ENCODE data around the gene ANK2. TPM values are rescaled to one million over a fixed set of nuclear protein-coding genes. Genes with fewer than 3 reads are reported as not detected.

ANK2 gene
- 10 to 100 TPM in 2 of 3 donors, 1 to 10 TPM in 1; 7.6 to 69.3 (median 21.0) TPM for total RNA-seq
- long read RNA-seq, donor 1, partial matches to known transcripts = 7 of 21 reads
- long read RNA-seq, donor 1, other reads (novel, unspliced or antisense) = 14 of 21 reads
- long read RNA-seq, donor 2, partial matches to known transcripts = 0 of 1 reads
- long read RNA-seq, donor 2, other reads (novel, unspliced or antisense) = 1 of 1 reads

DNA sequence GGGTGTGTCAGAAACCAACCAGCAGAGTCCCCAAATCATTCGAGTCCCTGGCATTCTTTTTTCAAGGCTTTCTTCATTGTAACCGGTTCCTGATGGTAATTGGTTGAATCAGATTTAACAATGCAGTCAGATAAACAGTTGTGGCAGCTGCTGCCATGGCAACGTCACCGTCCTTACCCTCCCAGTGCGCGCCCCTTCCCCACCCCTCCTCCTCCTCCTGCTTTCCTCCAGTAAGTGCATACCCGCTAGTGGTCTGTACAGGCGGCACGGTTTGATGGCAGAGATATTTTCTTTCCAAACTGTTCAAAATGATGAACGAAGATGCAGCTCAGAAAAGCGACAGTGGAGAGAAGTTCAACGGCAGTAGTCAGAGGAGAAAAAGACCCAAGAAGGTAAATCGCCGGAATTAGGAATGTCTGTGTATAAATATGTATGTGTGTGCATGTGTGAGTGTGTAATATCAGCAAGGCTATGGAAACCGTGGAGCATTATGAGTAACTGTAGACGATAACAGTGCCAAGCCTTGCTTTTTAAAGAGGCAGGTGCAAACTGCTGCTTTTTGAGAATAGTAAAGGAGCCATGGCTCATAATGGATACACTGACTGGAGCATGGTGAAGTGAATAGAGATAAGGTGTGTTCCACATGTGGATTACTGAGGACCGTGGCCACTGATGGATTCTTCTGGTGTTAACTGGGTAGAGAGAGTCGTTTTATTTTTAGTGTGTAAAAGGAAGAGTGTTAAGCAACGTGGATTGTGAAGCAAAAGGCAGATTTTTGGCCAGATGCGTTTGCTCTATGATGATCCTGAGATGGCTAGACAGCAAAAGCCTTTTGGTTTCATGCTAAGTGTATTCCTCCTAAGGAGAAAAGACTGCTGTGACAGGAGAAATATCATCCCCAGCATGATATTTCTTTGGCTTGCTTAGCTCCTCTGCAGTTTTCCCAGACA is at the start of gene ANK2:
TSS of gene ANK2 (plus strand) at position 233 of the 950 bp plus-strand sequence. CDS start at position 309, 76 bp downstream.
- H3K4me1 ChIP-seq (ENCODE audit: low read depth) = no peaks in the 10 kb centered on the region
- DNase-seq (no peak), ATAC-seq (no peak)
- intact Hi-C loops (cut with DNase I, micrococcal nuclease) = no loop called here
- no peaks in the 10 kb centered on the region for H3K36me3 ChIP-seq (ENCODE audit: low read depth)
- TF ChIP-seq, protein P1, sequence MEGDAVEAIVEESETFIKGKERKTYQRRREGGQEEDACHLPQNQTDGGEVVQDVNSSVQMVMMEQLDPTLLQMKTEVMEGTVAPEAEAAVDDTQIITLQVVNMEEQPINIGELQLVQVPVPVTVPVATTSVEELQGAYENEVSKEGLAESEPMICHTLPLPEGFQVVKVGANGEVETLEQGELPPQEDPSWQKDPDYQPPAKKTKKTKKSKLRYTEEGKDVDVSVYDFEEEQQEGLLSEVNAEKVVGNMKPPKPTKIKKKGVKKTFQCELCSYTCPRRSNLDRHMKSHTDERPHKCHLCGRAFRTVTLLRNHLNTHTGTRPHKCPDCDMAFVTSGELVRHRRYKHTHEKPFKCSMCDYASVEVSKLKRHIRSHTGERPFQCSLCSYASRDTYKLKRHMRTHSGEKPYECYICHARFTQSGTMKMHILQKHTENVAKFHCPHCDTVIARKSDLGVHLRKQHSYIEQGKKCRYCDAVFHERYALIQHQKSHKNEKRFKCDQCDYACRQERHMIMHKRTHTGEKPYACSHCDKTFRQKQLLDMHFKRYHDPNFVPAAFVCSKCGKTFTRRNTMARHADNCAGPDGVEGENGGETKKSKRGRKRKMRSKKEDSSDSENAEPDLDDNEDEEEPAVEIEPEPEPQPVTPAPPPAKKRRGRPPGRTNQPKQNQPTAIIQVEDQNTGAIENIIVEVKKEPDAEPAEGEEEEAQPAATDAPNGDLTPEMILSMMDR (IDR thresholded peaks at IDR 0.05) = no peak
- no peak within 1 kb of the TSS for H3K4me3 ChIP-seq
- H3K9me3 ChIP-seq = no peaks in the 10 kb centered on the region

DNA sequence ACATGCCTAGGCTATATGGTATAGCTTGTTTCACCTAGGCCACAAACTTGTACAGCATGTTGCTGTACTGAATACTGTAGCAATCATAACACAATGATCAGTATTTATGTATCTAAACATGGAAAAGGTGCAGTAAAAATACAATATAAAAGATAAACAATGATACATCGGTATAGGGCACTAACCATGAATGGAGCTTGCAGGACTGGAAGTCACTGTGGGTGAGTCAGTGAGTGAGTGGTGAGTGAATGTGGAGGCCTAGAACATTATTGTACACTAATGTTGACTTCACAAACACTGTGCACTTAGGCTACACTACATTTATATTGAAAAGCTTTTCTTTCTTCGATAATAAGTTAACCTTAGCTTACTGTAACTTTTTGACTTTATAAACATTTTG is 45.6 kb upstream of the ANK2 start:
- TF ChIP-seq, protein P1 (IDR thresholded peaks at IDR 0.05) = no peak
- no peak for ATAC-seq
- H3K4me3 ChIP-seq = no peak overlapping the region

DNA sequence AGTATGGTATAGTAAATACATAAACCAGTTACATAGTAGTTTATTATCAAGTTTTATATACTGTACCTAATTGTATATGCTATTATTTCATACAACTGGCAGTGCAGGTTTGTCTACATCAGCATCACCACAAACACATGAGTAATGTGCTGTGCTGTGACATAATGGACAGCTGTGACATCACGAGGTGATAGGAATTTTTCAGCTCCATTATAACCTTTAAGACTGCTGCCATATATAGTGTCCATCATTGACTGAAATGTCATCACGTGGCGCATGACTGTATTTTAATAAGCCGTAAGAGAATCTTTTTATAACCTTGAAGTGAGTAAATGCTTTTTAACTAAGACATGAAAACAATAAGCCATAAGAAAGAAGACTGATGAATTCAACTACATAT is 44.8 kb upstream of the ANK2 start:
- ATAC-seq = no peak

More for the DNA sequence above, 45.6 kb upstream of the ANK2 start:
- intact Hi-C loops (cut with DNase I, micrococcal nuclease) = no loop called here
- DNase-seq = no peak
- Histone ChIP-seq H3K36me3 (ENCODE audit: low read depth) (no peaks in the 10 kb centered on the region), H3K4me1 (ENCODE audit: low read depth) (no peaks in the 10 kb centered on the region), H3K9me3 (no peaks in the 10 kb centered on the region)

DNA sequence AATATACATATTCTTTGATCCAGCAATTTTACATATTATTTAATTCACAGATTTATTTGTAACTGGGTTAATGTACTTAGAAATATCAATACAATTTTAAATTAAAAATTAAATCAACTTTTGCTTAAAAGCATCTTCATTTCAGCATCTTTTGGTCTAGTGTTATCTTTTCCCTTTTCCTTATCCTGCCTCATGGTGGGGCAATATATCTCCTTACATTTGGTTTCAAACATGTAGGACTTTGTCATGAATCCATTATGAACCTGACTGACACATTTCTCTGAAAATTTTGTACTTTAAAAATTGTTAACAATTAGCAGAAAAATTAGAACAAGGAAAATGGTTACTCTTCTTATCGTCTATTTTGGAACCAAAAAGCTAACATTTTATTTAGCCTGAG is 42.8 kb upstream of the ANK2 start:
- H3K9me3 ChIP-seq = no peaks in the 10 kb centered on the region
- TF ChIP-seq, protein P1 (IDR thresholded peaks at IDR 0.05) = no peak
- intact Hi-C loops (cut with DNase I, micrococcal nuclease) = no loop called here
- ATAC-seq = no peak
- no peak for DNase-seq
- H3K36me3 ChIP-seq (ENCODE audit: low read depth) = no peaks in the 10 kb centered on the region
- H3K4me1 ChIP-seq (ENCODE audit: low read depth) = no peaks in the 10 kb centered on the region
- H3K4me3 ChIP-seq = no peak overlapping the region

More for the DNA sequence above, 44.8 kb upstream of the ANK2 start:
- intact Hi-C loops (cut with DNase I, micrococcal nuclease) = no loop called here
- no peaks in the 10 kb centered on the region for H3K4me1 ChIP-seq (ENCODE audit: low read depth)
- no peak for DNase-seq
- H3K36me3 ChIP-seq (ENCODE audit: low read depth) = no peaks in the 10 kb centered on the region
- TF ChIP-seq, protein P1 (IDR thresholded peaks at IDR 0.05) = no peak
- no peak overlapping the region for H3K4me3 ChIP-seq
- H3K9me3 ChIP-seq = no peaks in the 10 kb centered on the region

DNA sequence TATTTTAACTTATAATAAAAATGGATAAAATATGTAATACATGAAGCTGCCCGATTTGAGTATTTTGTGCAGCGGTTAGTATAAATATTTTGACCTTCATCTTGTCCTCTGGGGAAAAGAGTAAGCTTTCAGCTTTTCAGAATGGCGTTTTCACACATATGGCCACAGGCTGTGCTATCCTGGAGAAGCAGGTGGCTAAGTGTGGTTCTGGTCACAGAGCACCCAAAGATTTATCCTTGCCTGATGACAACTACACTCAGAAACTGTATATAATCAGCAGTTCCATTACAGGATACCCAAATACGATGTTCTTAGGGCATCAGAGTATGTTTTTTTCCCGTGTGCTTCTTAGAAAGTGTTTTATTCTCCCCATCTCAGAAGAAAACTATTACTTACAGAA is 42.3 kb upstream of the ANK2 start:
- intact Hi-C loops (cut with DNase I, micrococcal nuclease) = no loop called here
- H3K9me3 ChIP-seq = no peaks in the 10 kb centered on the region
- TF ChIP-seq, protein P1 (IDR thresholded peaks at IDR 0.05) = no peak

More for the DNA sequence above, 42.3 kb upstream of the ANK2 start:
- DNase-seq = no peak
- ATAC-seq = no peak
- H3K4me1 ChIP-seq (ENCODE audit: low read depth) = no peaks in the 10 kb centered on the region
- no peaks in the 10 kb centered on the region for H3K36me3 ChIP-seq (ENCODE audit: low read depth)
- H3K4me3 ChIP-seq = no peak overlapping the region

All from mucosa of descending colon (tissue), 3 donors.